Measurements from ENCODE around the gene TSPAN5.
"Not testable (repeated sequence)": the region's sequence is repeated elsewhere in the genome, so short reads cannot be mapped to it uniquely, and the experiment has no call there.

The TSPAN5 gene

DNA sequence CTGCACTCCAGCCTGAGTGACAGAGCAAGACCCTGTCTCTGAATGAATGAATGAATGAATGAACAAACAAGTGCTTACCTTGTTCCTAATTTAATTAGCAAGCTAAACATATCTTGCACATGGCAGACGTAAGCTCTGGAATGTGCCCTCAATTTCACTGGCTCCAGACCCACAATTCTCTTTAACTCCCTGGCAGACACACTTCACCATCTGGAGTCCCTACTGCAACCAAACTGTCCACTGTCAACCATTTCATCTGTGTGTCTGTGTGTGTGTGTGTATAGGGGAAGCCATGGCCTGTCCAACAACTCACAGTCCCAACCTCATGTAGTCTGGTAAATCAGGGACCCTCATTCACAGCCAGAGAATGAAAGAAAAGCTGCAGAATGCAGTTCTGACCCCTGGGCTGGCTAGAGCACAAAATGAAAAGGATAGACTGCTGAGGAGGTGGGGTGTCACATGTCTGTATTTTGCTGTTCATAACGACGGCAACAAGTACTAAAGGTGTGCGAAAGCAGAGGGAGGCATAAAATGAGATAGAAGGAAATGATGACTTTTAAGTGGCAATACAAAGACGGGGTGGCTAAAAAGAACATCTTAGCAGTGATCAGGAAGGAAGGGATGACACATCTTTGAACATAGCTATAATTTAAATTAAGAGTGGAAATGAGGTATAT is 114.1 kb downstream of the TSPAN5 start:
- no peak for DNase-seq

DNA sequence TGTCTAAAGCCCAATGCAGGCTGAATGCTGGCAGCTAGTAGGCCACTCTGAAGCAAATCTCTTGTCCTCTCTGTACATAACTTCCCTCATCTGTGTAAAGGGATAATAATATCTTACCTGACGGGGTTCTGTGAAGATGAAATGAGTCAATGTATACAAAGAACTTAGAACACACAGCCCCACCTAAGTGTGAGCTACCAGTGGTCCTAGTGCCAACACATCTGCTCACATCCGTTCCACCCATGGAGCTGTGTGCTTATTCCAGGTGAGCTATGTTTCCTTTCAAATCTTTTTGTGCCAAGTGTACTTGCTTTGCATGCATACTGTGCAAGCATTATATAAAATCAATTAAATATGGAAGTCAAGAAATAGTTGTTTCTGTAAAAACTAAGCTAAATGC is 116.4 kb downstream of the TSPAN5 start:
- no peak for DNase-seq

DNA sequence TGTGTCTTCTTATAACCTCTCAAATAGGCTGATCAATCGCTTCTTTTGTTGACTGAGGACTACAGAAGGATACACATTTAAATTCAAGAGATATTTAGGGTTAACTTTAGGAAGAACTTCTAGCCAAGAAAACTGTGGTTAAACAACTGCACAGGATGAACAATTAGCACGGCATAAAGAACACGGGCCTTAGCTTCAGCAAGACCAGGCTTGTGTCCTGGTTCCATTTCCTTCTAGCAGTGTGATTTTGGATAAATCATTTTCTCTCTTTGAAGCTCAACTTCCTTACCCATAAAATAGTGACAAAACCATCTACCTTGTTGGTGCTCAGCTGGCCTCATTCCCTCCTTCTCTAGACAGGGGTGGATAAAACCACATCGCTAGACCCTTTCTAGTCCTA is 117.6 kb downstream of the TSPAN5 start:
- no peak for DNase-seq

DNA sequence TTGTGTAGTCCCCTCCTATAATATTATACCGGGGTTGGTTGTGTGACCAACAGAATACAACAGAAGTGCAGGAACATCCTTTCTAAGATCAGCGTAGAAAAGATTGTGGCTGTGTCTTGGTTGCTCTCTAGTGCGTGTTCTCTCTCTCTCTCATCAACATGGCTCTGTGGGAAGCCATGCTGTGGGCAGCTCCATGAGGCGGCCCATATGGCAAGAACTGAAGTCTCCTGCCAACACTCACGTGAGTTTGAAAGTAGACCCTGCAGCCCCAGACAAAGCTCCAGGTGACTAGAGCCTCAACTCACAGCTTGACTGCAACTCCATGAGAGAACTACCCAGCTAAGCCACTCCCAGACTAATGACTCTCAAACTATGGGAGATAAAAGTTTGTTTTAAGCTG is 118.7 kb downstream of the TSPAN5 start:
- no peak for DNase-seq

DNA sequence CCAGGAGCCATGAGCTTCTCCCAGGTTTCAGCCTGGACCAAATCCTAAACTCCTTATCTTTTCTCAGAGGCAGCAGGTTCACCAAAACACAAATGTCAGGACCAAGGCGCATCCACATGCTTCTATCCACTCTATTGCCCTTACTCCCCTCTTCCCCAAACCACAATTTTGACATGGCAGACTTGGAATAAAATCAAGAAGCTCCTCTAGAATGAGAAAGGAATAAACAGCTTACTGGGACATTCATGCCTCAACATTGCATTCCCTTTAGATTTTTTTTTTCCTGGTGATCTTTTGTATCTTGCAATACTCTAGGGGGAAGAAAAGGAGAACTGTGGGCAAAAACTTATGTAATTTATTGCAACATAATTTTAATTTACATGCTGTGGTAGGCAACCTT is 119.1 kb downstream of the TSPAN5 start:
- no peak for DNase-seq

DNA sequence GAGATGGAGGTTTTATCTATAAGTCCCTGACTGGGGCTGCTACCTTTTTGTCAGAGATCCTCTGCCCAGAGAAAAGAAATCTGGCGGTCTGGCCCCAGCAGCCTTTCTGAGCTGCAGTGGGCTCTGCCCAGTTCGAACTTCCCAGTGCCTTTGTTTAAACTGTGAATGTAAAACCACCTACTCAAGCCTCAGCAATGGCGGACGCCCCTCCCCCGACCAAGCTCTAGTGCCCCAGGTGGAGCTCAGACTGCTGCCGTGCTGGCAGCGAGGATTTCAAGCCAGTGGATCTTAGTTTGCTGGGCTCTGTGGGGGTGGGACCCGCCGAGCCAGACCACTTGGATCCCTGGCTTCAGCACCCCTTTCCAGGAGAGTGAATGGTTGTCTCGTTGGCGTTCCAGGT is 121.8 kb downstream of the TSPAN5 start:
- no peak for DNase-seq

DNA sequence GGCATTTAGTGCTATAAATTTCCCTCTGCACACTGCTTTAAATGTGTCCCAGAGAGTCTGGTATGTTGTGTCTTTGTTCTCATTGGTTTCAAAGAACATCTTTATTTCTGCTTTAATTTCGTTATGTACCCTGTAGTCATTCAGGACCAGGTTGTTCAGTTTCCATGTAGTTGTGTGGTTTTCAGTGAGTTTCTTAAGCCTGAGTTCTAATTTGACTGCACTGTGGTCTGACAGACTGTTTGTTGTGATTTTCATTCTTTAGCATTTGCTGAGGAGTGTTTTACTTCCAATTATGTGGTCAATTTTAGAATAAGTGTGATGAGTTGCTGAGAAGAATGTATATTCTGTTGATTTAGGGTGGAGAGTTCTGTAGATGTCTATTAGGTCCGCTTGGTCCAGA is 124.3 kb downstream of the TSPAN5 start:
- not testable (repeated sequence) for DNase-seq

DNA sequence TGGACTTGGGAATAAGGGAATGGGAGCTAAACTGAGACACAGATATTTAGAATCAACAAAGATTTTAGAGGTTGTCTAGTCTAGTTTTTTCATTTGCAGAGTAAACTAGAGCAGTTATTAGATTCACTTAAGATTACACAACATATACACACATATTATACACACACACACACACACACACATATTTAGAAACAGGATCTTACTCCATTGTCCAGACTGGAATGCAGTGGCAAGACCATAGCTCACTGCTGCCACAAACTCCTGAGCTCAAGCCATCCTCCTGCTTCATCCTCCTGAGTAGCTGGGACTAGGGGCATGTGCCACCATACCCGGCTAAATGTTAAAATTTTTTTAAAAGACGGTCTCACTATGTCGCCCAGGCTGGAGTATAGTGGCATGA is 127.8 kb downstream of the TSPAN5 start:
- DNase-seq = no peak

DNA sequence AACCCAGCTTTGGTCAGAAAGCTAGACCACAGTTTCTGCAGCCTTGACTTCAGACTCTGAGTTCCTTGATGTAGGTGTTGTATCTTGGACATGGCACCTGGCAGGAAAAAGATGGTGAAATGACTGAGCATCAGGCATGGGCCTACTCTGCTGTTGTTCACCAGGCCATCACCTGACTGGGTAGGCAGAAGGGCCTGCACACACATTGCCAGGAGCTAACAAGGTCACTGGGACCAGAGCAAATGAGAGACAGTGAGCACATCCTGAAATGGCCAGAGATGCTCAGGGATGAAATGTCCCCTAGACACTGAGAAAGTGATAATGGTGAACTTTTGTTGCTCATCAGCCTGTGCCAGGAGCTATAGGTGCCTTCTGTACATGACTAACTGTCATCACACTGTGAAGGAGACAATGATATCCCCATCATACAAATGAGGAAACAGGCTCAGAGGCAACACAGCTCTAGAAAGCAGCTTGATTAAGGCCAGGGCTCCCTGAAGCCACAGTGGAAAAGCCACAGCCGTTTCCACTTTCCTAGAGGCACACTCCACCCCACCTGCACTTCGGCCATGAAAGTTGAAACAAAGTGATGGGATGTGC is 128.3 kb downstream of the TSPAN5 start:
- no peak for DNase-seq

DNA sequence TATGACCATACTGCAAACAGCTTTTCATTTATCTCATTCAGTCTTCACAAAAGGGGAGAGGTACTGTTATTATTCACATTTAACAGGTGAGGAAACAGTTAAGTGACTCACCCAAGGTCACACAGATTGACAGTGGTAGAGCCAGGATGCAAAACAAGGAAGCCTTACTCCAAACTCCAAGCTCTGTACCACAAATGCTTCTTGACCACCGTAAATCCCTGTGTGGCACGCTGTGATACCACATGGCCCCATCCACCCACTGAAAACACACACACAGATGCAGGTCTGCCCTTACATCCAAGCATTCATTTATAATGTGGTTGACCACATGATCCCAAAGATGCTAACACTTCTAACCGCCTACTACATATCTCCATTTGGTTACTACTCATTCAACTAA is 129.5 kb downstream of the TSPAN5 start:
- no peak for DNase-seq

DNA sequence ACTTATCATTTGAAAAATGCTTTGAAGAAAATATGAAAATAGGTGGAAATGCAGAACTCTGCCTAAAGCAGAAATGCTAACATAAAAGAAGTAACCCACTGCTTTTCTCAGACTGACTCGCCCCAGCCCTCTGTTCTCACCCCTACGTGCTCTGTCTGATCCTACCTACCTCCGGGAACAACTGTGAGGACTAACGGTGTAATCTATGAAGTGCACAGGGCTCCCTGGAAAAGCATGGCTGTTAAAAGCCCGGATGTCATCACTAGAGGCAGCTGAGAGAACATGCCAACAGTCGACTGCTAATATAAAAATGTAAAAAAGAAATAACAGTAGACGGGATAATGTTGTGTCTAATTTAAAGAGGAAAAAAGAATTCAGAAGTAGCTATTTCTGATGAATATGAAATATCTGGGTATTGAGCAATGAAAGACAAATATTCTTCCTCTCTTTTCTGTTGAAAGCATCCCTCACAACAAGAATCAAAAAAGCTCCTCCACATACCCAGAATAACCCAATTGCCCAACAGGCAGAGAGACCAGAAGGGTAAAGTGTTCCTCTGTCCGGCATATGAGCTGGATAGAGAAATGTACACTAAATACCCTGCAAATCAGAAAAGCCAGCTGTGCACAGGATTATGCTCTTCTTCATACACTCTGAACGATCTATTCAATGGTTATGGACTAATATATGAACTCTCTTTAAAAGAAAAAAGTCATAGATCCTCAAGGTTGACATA is 130.7 kb downstream of the TSPAN5 start:
- DNase-seq = no peak

DNA sequence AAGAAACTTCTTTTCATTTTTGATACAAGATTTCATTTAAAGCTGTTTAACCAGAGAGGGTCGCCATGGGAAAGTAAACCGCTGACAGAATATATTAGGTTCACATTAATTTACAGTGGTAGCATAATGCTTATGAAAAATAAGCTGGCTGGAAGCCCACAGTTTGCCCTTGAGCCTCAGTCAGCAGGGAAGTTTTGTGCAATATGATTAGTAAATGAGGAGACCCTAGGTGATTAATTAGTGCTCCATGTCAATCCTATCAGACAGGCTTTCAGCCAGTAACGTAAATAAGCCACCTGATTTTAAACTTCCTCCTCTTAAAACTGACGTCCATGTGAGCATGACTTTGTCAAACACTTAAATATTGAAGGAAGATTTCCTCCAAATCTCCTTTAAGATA is 134.2 kb downstream of the TSPAN5 start:
- no peak for DNase-seq

DNA sequence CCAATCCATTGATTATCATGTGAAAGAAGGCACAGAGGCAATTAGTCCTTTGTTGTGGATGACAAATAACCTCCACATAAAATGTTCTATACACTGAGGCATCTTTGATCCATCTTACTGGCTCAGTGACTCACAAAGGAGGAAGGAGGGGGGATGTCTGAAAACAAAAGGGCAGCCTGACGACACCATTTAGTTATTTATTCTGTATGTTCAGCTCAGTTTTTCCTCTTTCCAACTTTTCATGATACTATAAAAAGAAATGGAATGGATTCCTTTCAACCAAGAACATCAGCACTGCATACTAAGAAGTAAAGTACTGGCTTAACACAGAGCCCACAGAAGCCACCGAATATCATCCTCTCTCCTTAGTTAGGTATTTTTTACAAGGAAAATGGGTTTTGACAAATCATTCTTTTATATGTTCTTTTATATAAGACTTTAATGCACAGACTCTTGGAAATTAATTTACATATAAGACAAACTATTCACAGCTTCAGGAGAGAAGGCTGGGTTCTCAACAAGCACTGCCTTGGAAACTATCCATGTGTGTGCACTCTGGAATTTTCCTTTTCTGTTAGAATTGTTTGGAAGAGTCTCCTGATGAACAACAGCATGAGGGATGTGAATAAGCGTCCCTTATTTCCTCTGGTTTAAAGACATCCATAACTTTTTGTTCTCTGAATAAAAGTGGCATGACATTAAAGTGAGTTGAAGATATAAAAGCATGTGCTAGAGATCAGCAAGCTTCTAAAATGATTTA is 135.6 kb downstream of the TSPAN5 start:
- DNase-seq = no peak

DNA sequence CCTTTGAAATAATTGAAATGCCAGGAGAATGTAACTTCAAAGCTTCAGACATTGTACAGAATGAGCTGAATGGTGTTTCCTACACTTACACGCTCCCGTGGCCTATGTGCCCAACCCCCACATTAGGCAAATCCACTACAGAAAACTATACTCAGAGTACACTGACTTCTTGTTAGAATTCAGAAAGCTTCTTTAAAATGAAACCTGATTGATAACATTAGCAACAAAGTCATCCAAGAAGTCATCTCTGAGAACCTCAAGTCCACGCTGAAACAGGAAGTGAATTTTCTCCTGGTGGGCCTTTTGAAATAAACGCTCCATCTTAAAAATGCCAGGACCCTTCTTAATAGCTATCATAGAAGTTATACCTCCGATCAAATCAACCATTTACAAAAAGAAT is 136.3 kb downstream of the TSPAN5 start:
- no peak for DNase-seq

DNA sequence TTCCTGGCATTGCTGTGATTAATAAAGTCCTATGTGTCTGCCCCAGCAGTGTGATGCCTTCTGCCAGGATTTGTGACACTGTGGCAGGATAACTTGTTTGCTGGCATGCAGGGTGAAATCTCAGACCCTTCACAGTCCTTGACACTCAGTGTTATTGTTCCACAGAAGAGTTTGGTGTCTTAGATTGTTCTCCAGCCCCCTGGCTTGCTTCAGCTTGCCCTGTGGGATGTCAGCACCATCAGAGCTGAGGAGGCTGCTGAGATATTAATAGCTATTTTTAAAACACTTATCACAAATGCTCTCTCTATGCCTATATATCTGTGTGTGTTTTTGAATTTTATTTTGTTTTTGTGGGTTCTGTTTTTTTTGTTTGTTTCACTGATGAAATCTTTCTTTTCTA is 136.9 kb downstream of the TSPAN5 start:
- no peak for DNase-seq

DNA sequence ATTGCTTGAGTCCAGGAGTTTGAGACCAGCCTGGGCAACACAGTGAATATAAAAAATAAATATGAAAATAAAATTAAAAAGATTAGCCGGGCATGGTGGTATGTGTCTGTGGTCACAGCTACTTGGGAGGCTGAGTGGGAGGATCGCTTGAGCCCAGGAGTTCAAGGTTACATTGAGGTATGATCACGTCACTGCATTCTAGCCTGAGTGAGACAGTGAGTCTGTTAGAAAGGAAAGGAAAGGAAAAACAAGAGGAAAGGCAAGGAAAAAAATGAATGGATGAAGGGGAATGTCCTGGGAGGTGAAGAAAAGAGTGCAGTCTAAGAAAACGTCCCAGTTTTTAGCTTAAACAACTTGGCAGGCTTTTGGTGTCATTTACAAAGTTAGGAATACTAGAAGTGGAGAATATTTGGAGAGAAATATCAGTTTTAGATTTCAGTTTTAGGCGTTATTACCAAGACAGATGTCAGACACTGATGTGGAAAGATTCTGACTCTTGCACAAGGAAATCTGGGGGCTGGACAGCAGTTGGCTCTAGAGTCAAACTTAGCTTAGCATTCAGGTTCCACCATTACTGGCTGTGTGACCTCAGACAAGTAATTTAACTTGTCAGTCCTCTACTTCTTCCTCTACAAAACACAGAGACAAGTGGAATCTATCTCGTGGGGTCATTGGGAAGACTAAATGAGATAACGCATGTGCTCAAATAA is 139.0 kb downstream of the TSPAN5 start:
- no peak for DNase-seq

DNA sequence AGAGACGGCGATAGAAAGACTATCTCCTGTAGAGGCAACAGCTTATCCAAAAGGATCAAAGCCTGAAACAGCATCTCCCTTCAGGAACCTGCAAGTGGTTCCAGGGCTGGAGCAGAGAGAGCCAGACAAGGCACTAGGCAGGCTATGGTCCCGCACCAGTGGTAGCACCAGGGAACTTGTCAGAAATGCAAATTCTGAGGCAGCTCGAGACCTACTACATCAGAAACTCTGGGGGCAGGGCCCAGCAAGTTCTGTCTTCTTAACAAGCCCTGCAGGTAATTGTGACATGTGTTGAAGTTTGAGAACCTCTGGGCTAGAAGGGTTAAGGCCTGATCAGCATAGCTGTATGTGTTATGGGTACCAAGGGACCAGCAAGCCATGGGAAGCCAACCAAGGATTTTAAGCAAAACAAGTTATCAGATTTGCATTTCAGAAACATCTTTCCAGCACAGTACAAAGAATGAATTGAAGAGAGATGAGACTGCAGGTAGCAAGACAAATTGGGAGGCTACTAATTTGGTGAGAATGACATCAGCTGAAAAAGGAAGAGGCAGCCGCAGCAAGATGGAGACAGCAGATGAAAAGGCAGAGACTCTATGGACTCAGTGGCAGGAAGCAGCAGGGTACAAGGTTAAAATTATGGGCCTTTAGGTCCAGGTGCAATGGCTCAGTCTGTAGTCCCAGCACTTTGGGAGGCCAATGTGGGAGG is 139.7 kb downstream of the TSPAN5 start:
- DNase-seq = no peak

DNA sequence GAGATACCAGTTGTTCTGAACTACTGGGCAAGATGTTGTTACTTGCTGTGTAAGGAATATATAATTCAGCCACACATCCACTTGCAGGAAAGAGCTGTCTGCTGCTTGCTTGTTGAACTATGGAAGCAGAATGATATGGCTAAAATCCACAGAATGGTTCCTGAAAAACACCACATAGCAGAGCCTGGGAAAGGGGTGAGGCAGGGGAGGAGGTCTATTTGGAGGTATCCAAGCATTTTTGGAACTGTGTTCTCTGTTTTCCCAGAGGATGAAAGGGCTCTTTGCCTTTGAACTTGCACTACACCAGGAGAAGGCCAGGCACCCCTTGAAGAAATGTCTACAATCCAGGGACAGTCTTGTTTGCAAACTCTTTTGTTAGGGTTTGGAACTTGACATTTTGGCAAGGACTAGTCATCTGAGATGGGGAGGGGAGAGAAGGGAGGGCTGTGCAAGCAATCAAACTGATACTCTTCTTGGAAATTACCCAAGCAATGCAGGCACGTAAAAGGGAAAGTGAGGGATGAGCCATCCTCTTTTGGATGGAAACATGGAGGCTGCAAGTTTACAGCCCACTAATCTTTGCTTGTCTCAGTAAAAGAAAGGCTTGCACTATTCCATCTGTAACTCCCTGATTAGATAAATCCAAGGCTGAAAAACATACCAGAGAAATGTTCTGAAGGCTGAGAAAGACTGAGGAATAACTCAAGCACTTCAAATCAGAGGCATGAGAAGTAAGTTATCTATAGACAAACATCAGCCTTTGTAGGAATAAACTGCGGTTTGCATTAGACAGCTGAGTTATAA is 141.0 kb downstream of the TSPAN5 start:
- DNase-seq = no peak

DNA sequence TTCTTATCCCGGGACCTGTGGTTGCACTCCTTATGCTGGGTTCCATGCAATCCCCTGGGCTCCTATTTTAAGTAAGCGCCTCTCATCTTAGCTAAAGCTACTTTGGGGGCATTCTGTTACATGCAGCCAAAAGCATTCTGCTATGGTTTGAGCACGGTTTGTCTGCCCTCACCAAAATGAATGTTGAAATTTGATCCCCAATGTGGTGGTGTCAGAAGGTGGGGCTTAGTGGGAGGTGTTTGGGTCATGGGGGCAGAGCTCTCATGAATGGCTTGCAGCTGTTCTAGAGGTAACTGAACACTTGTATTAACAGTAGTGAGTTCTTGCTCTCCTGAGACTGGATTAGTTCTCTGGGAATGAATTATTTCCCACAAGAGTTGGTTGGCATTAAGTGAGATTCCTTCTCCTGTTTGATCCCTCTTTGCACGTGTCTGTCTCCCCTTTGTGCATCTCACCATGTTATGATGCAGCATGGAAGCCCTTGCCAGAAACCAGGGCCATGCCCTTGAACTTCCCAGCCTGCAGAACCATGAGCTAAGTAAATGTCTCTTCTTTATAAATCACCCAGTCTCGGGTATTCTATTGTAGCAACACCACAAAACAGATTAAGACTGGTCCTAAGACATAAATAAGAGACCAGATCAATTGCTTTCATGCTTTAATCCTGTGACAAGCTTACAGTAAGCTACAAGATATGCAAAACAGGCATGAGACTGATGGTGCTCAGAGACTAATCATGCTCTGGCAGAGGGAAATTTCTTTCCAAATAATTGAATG is 141.8 kb downstream of the TSPAN5 start:
- DNase-seq = no peak

DNA sequence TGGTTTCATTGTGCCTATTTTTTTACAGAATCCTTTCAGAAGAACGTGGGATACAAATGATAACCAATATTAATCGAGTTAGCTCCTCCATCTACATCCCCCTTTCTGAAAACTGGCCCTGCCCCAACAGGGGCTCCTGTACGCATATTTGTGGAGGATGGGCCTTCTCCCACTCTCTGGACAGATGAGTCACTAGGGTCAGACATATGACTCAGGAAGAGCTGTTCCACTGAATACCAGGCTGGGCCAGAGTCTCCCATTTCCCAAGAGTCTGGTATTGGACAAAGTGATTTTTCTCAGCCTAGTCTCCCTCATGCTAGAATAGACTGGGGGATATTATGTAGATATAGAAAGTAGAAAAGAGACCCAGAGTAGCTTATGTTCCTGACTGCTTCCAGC is 142.4 kb downstream of the TSPAN5 start:
- DNase-seq = no peak

DNA sequence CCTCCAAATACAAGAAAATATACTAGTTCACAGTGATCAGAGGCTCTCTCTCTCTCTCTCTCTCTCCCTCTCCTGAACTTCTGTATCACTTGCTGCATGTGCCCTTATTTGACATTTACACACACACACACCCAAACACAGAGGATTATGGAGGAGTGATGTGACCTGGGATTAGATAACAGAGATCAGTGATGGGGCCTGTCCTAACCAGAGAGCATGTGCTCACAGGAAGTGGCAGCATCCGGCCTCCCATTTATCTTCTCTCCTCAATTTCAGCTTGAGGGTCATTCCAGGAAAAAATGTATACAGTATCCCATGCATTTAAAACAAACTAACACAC is 143.0 kb downstream of the TSPAN5 start:
- no peak for DNase-seq

Data from CD4-positive, alpha-beta T cell treated with Interleukin-21 for 1 hour (primary cell).